Endothelial cell of umbilical vein (primary cell): ENCODE results near the gene TMTC4. TPM values are rescaled to one million over a fixed set of nuclear protein-coding genes. Genes with fewer than 3 reads are reported as not detected.
"Not testable (repeated sequence)": the region's sequence is repeated elsewhere in the genome, so short reads cannot be mapped to it uniquely, and the experiment has no call there.

ENCODE experiments used
- BruUV-seq: library from RNA; stranded (reverse); fragments of 400-500 nt; replicated peaks from 2 replicates; lab custom pipeline; 2021; lab: Mats Ljungman, UMichigan
- CTCF ChIA-PET: fragments of 300-600, 350-600 bp; sonication (Branson Sonifier 250); formaldehyde crosslinking; loops from one replicate; lab custom pipeline; 2021; ENCODE audit warnings: antibody characterized with exemption, inconsistent platforms; lab: Charles Lee
- POLR2A ChIA-PET: fragments of 300-600, 350-600 bp; sonication (Branson Sonifier 250); formaldehyde crosslinking; loops from one replicate; lab custom pipeline; 2021; ENCODE audit warnings: antibody characterized with exemption, inconsistent platforms; lab: Charles Lee
- DNase-seq: peaks from one replicate; pipeline ENCODE4 v3.0.0-alpha.2; 2011; ENCODE audit warnings: low read depth, low spot score
- FAIRE-seq: peaks from 2 replicates; lab custom pipeline; 2011; peaks lifted over from hg19 to GRCh38; lab: Jason Lieb, UNC
- H2AFZ ChIP-seq: 2 replicates; pipeline ENCODE4 v1.6.0; 2012; ENCODE audit warnings: low read depth, low read length, control low read depth, inconsistent platforms
- H3K27ac ChIP-seq: 2 replicates; pipeline ENCODE4 v1.5.1; 2011; ENCODE audit warnings: low read depth, mild to moderate bottlenecking, control low read depth, low read length, moderate library complexity; ENCODE audit not compliant: insufficient read depth
- H3K27me3 ChIP-seq, 2 experiments: 2 replicates each; pipeline versions ENCODE4 v1.6.0 to v1.6.1; 2011; ENCODE audit warnings: low read length in 2 of 2, mixed read lengths in 1 of 2; ENCODE audit not compliant: control insufficient read depth in 2 of 2, insufficient read depth in 2 of 2
- H3K36me3 ChIP-seq, 2 experiments: 2 replicates in 1 of 2; 3 replicates in 1 of 2; pipeline ENCODE4 v1.5.1; 2011; ENCODE audit warnings: low read length in 2 of 2, mild to moderate bottlenecking in 1 of 2, moderate library complexity in 1 of 2; ENCODE audit not compliant: control insufficient read depth in 2 of 2, insufficient read depth in 2 of 2; ENCODE audit errors: extremely low read depth in 1 of 2
- H3K4me1 ChIP-seq: 3 replicates; pipeline ENCODE4 v1.5.1; 2011; ENCODE audit warnings: mild to moderate bottlenecking, low read length; ENCODE audit not compliant: control insufficient read depth, insufficient read depth; ENCODE audit errors: extremely low read depth
- H3K4me2 ChIP-seq: 2 replicates; pipeline ENCODE4 v1.6.1; 2011; ENCODE audit warnings: low read length, control low read depth, mixed read lengths; ENCODE audit not compliant: insufficient read depth
- H3K4me3 ChIP-seq, 3 experiments: fragments of 200-600 bp in 1 of 3; sonication (generic), shearing (Covaris generic) in 1 of 3; replicated peaks in 1 of 3; 2 replicates each; pipeline ENCODE4 v1.5.1; 2011 to 2016; ENCODE audit warnings: control low read depth in 3 of 3, low read length in 3 of 3, mild to moderate bottlenecking in 2 of 3, inconsistent platforms in 1 of 3, low read depth in 1 of 3, moderate library complexity in 1 of 3; ENCODE audit not compliant: insufficient read depth in 1 of 3
- H3K79me2 ChIP-seq: 2 replicates; pipeline ENCODE4 v1.6.0; 2012; ENCODE audit warnings: low read length, inconsistent platforms; ENCODE audit not compliant: control insufficient read depth, insufficient read depth
- H3K9ac ChIP-seq: replicated peaks from 2 replicates; pipeline ENCODE3; 2011; ENCODE audit warnings: low read length, control low read depth; ENCODE audit not compliant: insufficient read depth; ENCODE audit errors: extremely low read depth
- H3K9me1 ChIP-seq: replicated peaks from 3 replicates; pipeline ENCODE4 v1.6.0; 2011; ENCODE audit warnings: mild to moderate bottlenecking, low read length; ENCODE audit not compliant: control insufficient read depth, insufficient read depth; ENCODE audit errors: extremely low read depth
- H3K9me3 ChIP-seq: replicated peaks from 2 replicates; pipeline ENCODE4 v1.5.1; 2012; ENCODE audit warnings: low read length, inconsistent platforms; ENCODE audit not compliant: control insufficient read depth, insufficient read depth
- H4K20me1 ChIP-seq: replicated peaks from 2 replicates; pipeline ENCODE3; 2011; ENCODE audit warnings: mild to moderate bottlenecking, low read length; ENCODE audit not compliant: control insufficient read depth, insufficient read depth; ENCODE audit errors: extremely low read depth
- FOS ChIP-seq: IDR thresholded peaks from 2 replicates; pipeline ENCODE4 v1.6.1; 2011; ENCODE audit warnings: mild to moderate bottlenecking, low read length, moderate library complexity, borderline replicate concordance; ENCODE audit not compliant: insufficient read depth
- GATA2 ChIP-seq: IDR thresholded peaks from 2 replicates; pipeline ENCODE4 v1.7.0; 2011; ENCODE audit warnings: low read depth, mild to moderate bottlenecking, moderate library complexity, mixed read lengths, low read length; ENCODE audit not compliant: insufficient read length, insufficient read depth
- JUN ChIP-seq: IDR thresholded peaks from 2 replicates; pipeline ENCODE4 v1.6.1; 2011; ENCODE audit warnings: borderline replicate concordance, low read depth; ENCODE audit not compliant: insufficient read length, insufficient read depth
- MYC ChIP-seq: IDR thresholded peaks from one replicate; pipeline ENCODE4 v1.6.1; 2011; ENCODE audit warnings: mild to moderate bottlenecking, low read depth, low read length
- POLR2A ChIP-seq: IDR thresholded peaks from 2 replicates; pipeline ENCODE4 v1.6.1; 2012; ENCODE audit warnings: low read depth, mild to moderate bottlenecking, control low read depth, low read length
- POLR2AphosphoS5 ChIP-seq: IDR thresholded peaks from 2 replicates; pipeline ENCODE4 v1.6.1; 2012; ENCODE audit warnings: low read depth, mild to moderate bottlenecking, control low read depth, low read length, moderate library complexity; ENCODE audit not compliant: insufficient read depth
- dilution Hi-C: fragments of 300-500 bp; cut with MboI; formaldehyde crosslinking; loops from one replicate; pipeline ENCODE4 v1.15.0; 2019; ENCODE audit warnings: low sequenced_read_pairs; ENCODE audit not compliant: extremely low pct_ligation_motif_present
- intact Hi-C: fragments of 100-400 bp; cut with micrococcal nuclease; formaldehyde crosslinking; loops from one replicate; pipeline ENCODE4 v1.10.0; 2022
- polyA plus RNA-seq, 4 experiments: library from polyadenylated mRNA; depleted of rRNA in 3 of 4; stranded (reverse) in 3 of 4; unstranded in 1 of 4; fragments of >200 nt; gene quantifications; 2 replicates each; pipeline versions ENCODE4 v1.2.1 to v1.2.3, GENCODE V29; 2011 to 2012; ENCODE audit warnings: missing spikeins in 1 of 4
- total RNA-seq: library from RNA; stranded (reverse); gene quantifications from 2 replicates; pipeline ENCODE4 v1.2.3, GENCODE V29; 2021
- TF ChIP-seq, protein P1 (sequence below), 2 donors: IDR thresholded peaks; 1 replicate in 1 of 2; 2 replicates in 1 of 2; pipeline ENCODE4 v1.5.1; 2011; ENCODE audit warnings: low read length in 2 of 2, mild to moderate bottlenecking in 2 of 2, moderate library complexity in 2 of 2, control low read depth in 1 of 2, inconsistent platforms in 1 of 2, low read depth in 1 of 2; ENCODE audit not compliant: insufficient read depth in 1 of 2; ENCODE audit errors: extremely low read depth in 1 of 2
- TF ChIP-seq, protein P2 (sequence below): IDR thresholded peaks from 2 replicates; pipeline ENCODE4 v1.6.1; 2011; ENCODE audit not compliant: insufficient read depth, insufficient read length

TMTC4 gene
- total and polyA plus RNA-seq, 2 donors (not counting 3 experiments of a cell fraction or from before 2014, with no cell fraction given) = 24.6 to 31.9 TPM

GRCh38 chr13:100680131-100680530 lies 5.5 kb upstream of the TMTC4 start:
- H3K4me3 ChIP-seq = no peak overlapping the region
- H3K4me1 ChIP-seq = peaks cover 4% of the 10 kb centered on the region
- H3K4me2 ChIP-seq = no peak overlapping the region
- dilution Hi-C loops (no loop called here), intact Hi-C loops (no loop called here)
- TF ChIP-seq JUN (no peak), POLR2A (no peak), FOS (no peak), GATA2 (no peak), POLR2AphosphoS5 (no peak), MYC (no peak)
- TF ChIP-seq, protein P1, sequence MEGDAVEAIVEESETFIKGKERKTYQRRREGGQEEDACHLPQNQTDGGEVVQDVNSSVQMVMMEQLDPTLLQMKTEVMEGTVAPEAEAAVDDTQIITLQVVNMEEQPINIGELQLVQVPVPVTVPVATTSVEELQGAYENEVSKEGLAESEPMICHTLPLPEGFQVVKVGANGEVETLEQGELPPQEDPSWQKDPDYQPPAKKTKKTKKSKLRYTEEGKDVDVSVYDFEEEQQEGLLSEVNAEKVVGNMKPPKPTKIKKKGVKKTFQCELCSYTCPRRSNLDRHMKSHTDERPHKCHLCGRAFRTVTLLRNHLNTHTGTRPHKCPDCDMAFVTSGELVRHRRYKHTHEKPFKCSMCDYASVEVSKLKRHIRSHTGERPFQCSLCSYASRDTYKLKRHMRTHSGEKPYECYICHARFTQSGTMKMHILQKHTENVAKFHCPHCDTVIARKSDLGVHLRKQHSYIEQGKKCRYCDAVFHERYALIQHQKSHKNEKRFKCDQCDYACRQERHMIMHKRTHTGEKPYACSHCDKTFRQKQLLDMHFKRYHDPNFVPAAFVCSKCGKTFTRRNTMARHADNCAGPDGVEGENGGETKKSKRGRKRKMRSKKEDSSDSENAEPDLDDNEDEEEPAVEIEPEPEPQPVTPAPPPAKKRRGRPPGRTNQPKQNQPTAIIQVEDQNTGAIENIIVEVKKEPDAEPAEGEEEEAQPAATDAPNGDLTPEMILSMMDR (IDR thresholded peaks at IDR 0.05; ENCODE audit: extremely low read depth in 1 of 2, insufficient read depth in 1 of 2, low read depth in 1 of 2, low read length in 2 of 2) = no peak
- TF ChIP-seq, protein P2, sequence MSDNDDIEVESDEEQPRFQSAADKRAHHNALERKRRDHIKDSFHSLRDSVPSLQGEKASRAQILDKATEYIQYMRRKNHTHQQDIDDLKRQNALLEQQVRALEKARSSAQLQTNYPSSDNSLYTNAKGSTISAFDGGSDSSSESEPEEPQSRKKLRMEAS = no peak
- no peaks in the 10 kb centered on the region for H3K9me3 ChIP-seq
- CTCF ChIA-PET = interaction anchor here (0.9 kb wide), 1 partner anchor 14 kb away, joined by 5 read pairs; no protein-coding TSS in a partner anchor
- FAIRE-seq (no peak), DNase-seq (no peak)
- POLR2A ChIA-PET = no interaction called here
- H3K79me2 ChIP-seq = no peaks in the 10 kb centered on the region
- no TSS peak for BruUV-seq
- no peaks in the 10 kb centered on the region for H3K36me3 ChIP-seq
- no peak overlapping the region for H3K27ac ChIP-seq
- H3K9me1 ChIP-seq = no peaks in the 10 kb centered on the region
- H4K20me1 ChIP-seq = no peaks in the 10 kb centered on the region
- H3K27me3 ChIP-seq = peaks cover 4 to 5% of the 10 kb centered on the region in 2 experiments
- no peak overlapping the region for H2AFZ ChIP-seq
- no peak overlapping the region for H3K9ac ChIP-seq

DNA sequence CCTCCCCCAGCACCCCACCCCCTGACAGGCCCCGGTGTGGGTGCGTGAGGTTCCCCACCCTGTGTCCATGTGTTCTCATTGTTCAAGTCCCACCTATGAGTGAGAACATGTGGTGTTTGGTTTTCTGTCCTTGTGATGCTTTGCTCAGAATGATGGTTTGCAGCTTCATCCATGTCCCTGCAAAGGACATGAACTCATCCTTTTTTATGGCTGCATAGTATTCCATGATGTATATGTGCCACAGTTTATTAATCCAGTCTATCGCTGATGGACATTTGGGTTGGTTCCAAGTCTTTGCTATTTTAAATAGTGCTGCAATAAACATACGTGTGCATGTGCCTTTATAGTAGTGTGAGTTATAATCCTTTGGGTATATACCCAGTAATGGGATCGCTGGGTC lies 2.5 kb upstream of the TMTC4 start:
- H3K4me2 ChIP-seq, H3K9me3 ChIP-seq, FAIRE-seq, H4K20me1 ChIP-seq, DNase-seq, H3K4me3 ChIP-seq, H3K27ac ChIP-seq, H3K36me3 ChIP-seq, POLR2A ChIA-PET, H3K9me1 ChIP-seq, H2AFZ ChIP-seq, BruUV-seq, CTCF ChIA-PET, H3K9ac ChIP-seq, dilution Hi-C loops, H3K27me3 ChIP-seq: not testable (repeated sequence)
- intact Hi-C loops = loop anchor here (10.0 kb wide), 1 partner anchor 702 kb away; the partner anchor contains the start of gene ZIC5
- H3K4me1 ChIP-seq = peaks cover 14% of the 10 kb centered on the region
- H3K79me2 ChIP-seq = peaks cover 13% of the 10 kb centered on the region
